SU-DHL-6 (cell line): ENCODE results near the gene CCRL2.
"Not testable (repeated sequence)": the region's sequence is repeated elsewhere in the genome, so short reads cannot be mapped to it uniquely, and the experiment has no call there.

Source experiments
- H2AFZ ChIP-seq: fragments of 200-600 bp; sonication (generic); 2 replicates; pipeline ENCODE4 v1.6.1; 2014; ENCODE audit warnings: low read depth, mild to moderate bottlenecking, moderate library complexity, mixed read lengths, antibody characterized with exemption, low read length; ENCODE audit not compliant: severe bottlenecking
- H3F3A ChIP-seq: fragments of 200-600 bp; shearing (Covaris generic); 2 replicates; pipeline ENCODE4 v1.6.0; 2016; ENCODE audit warnings: antibody characterized with exemption, mild to moderate bottlenecking; ENCODE audit not compliant: insufficient read depth
- H3K27ac ChIP-seq: fragments of 200-600 bp; sonication (generic); 2 replicates; pipeline ENCODE4 v1.5.1; 2016; ENCODE audit warnings: low read depth, mild to moderate bottlenecking, low read length, moderate library complexity, mixed read lengths
- H3K27me3 ChIP-seq: fragments of 200-600 bp; sonication (generic), shearing (Covaris generic); 2 replicates; pipeline ENCODE4 v1.6.0; 2014; ENCODE audit warnings: mild to moderate bottlenecking, low read length
- H3K36me3 ChIP-seq: fragments of 200-600 bp; sonication (generic); 2 replicates; pipeline ENCODE4 v1.6.1; 2014; ENCODE audit warnings: mild to moderate bottlenecking, low read length, mixed read lengths
- H3K4me2 ChIP-seq: fragments of 300-600, 200-600 bp; shearing (Covaris generic), sonication (generic); 2 replicates; pipeline ENCODE4 v1.6.0; 2014; ENCODE audit warnings: low read length, low read depth, mild to moderate bottlenecking; ENCODE audit not compliant: poor library complexity, severe bottlenecking
- H3K4me3 ChIP-seq: fragments of 200-600 bp; sonication (generic); 2 replicates; pipeline ENCODE4 v1.5.1; 2014; ENCODE audit warnings: antibody characterized with exemption, low read length, mild to moderate bottlenecking, mixed read lengths; ENCODE audit not compliant: insufficient read depth, poor library complexity, severe bottlenecking
- H3K79me2 ChIP-seq: fragments of 200-600 bp; sonication (generic); 2 replicates; pipeline ENCODE4 v1.6.1; 2014; ENCODE audit warnings: mild to moderate bottlenecking, low read length, moderate library complexity; ENCODE audit not compliant: insufficient read depth
- H3K9ac ChIP-seq: fragments of 200-600 bp; sonication (generic); 2 replicates; pipeline ENCODE4 v1.7.0; 2014; ENCODE audit warnings: mild to moderate bottlenecking, low read length
- H3K9me2 ChIP-seq: fragments of 200-600 bp; sonication (generic); replicated peaks from 2 replicates; pipeline ENCODE4 v1.6.1; 2014; ENCODE audit warnings: low read length; ENCODE audit not compliant: insufficient read depth
- H3K9me3 ChIP-seq: fragments of 200-600 bp; sonication (generic); 2 replicates; pipeline ENCODE4 v1.6.1; 2014; ENCODE audit warnings: low read length, mixed read lengths; ENCODE audit not compliant: insufficient read depth
- H4K20me1 ChIP-seq: fragments of 200-600 bp; sonication (generic); 2 replicates; pipeline ENCODE4 v1.6.1; 2014; ENCODE audit warnings: low read depth, mild to moderate bottlenecking, antibody characterized with exemption, low read length, moderate library complexity, mixed read lengths
- CTCF ChIP-seq: fragments of 200-600 bp; sonication (generic); IDR thresholded peaks from one replicate; pipeline ENCODE4 v1.5.1; 2017; ENCODE audit warnings: antibody characterized with exemption, mild to moderate bottlenecking, low read length, moderate library complexity; ENCODE audit not compliant: insufficient read depth, poor library complexity, severe bottlenecking
- EZH2phosphoT487 ChIP-seq: fragments of 200-600 bp; sonication (generic), shearing (Covaris generic); conservative IDR thresholded peaks from 2 replicates; pipeline ENCODE4 v1.6.1; 2018; ENCODE audit warnings: mild to moderate bottlenecking, antibody characterized with exemption, low read length, moderate library complexity, mixed read lengths

CCRL2 gene

GRCh38 chr3:46400846-46401245 is 6.2 kb upstream of the CCRL2 start:
- no peaks in the 10 kb centered on the region for H3K9me2 ChIP-seq
- no peak overlapping the region for H3K4me2 ChIP-seq
- no peaks in the 10 kb centered on the region for H4K20me1 ChIP-seq
- no peak overlapping the region for H2AFZ ChIP-seq
- H3K27me3 ChIP-seq = no peaks in the 10 kb centered on the region
- H3K9me3 ChIP-seq = no peaks in the 10 kb centered on the region
- H3K27ac ChIP-seq = no peak overlapping the region
- no peaks in the 10 kb centered on the region for H3K36me3 ChIP-seq
- no peaks in the 10 kb centered on the region for H3F3A ChIP-seq
- TF ChIP-seq EZH2phosphoT487 (no peak), CTCF (no peak)
- no peaks in the 10 kb centered on the region for H3K79me2 ChIP-seq
- no peak overlapping the region for H3K9ac ChIP-seq
- H3K4me3 ChIP-seq = no peak overlapping the region

GRCh38 chr3:46401579-46401978 is 5.5 kb upstream of the CCRL2 start:
- no peaks in the 10 kb centered on the region for H3K9me2 ChIP-seq
- H3K4me3 ChIP-seq = no peak overlapping the region
- no peaks in the 10 kb centered on the region for H3K27me3 ChIP-seq
- no peaks in the 10 kb centered on the region for H3F3A ChIP-seq
- H4K20me1 ChIP-seq = no peaks in the 10 kb centered on the region
- no peak for TF ChIP-seq CTCF
- H3K36me3 ChIP-seq = no peaks in the 10 kb centered on the region
- H3K9me3 ChIP-seq = no peaks in the 10 kb centered on the region
- no peak overlapping the region for H3K9ac ChIP-seq
- H3K27ac ChIP-seq = no peak overlapping the region
- no peak overlapping the region for H2AFZ ChIP-seq
- no peaks in the 10 kb centered on the region for H3K79me2 ChIP-seq
- H3K4me2 ChIP-seq = no peak overlapping the region

GRCh38 chr3:46402902-46403301 is 4.2 kb upstream of the CCRL2 start:
- H3K36me3 ChIP-seq, H3F3A ChIP-seq, H3K9ac ChIP-seq, H3K4me3 ChIP-seq, H3K79me2 ChIP-seq, H3K27me3 ChIP-seq, H3K9me3 ChIP-seq, H3K9me2 ChIP-seq, H4K20me1 ChIP-seq, H3K27ac ChIP-seq, H2AFZ ChIP-seq, H3K4me2 ChIP-seq: not testable (repeated sequence)

- no peaks in the 10 kb centered on the region for H4K20me1 ChIP-seq
- H2AFZ ChIP-seq = no peak overlapping the region
- H3K27me3 ChIP-seq = no peaks in the 10 kb centered on the region
- H3K4me3 ChIP-seq = no peak overlapping the region
- TF ChIP-seq EZH2phosphoT487 = no peak
- TF ChIP-seq CTCF = no peak
- no peak overlapping the region for H3K9ac ChIP-seq
- H3F3A ChIP-seq = no peaks in the 10 kb centered on the region
- H3K36me3 ChIP-seq = no peaks in the 10 kb centered on the region
- no peaks in the 10 kb centered on the region for H3K79me2 ChIP-seq
- no peak overlapping the region for H3K27ac ChIP-seq
- no peaks in the 10 kb centered on the region for H3K9me2 ChIP-seq
- H3K4me2 ChIP-seq = no peak overlapping the region
- H3K9me3 ChIP-seq = no peaks in the 10 kb centered on the region
Observed at GRCh38 chr3:46405301-46406019, 1.6 kb upstream of the CCRL2 start.
